HepG2 (cell line): ENCODE measurements around the gene SPDYE4.
"Not testable (repeated sequence)": the region's sequence is repeated elsewhere in the genome, so short reads cannot be mapped to it uniquely, and the experiment has no call there.

Source experiments
- CTCF ChIP-seq: sonication (generic); formaldehyde crosslinking; IDR thresholded peaks from 2 replicates; pipeline ENCODE4 v1.5.0; 2020; ENCODE audit warnings: mild to moderate bottlenecking, missing genetic modification reagents, moderate library complexity
- EP300 ChIP-seq, 3 experiments: sonication (generic) in 1 of 3; formaldehyde crosslinking in 1 of 3; IDR thresholded peaks; 2 replicates each; pipeline versions ENCODE4 v1.5.1 to v1.6.1; 2011 to 2020; ENCODE audit warnings: low read depth in 2 of 3, low read length in 2 of 3, borderline replicate concordance in 1 of 3, improper control_type of control experiment in 1 of 3, mild to moderate bottlenecking in 1 of 3, missing genetic modification reagents in 1 of 3, moderate library complexity in 1 of 3
- HBP1 ChIP-seq: IDR thresholded peaks from 2 replicates; pipeline ENCODE4 v1.6.1; 2016; ENCODE audit warnings: low read depth, control low read depth
- PBX3 ChIP-seq: sonication (generic); formaldehyde crosslinking; IDR thresholded peaks from 2 replicates; pipeline ENCODE4 v1.8.1; 2023; ENCODE audit warnings: missing genetic modification reagents, inconsistent platforms, borderline replicate concordance
- PLRG1 ChIP-seq: fragments of 450-650 bp; conservative IDR thresholded peaks from 2 replicates; pipeline ENCODE4 v1.6.1; 2016
- ZBTB39 ChIP-seq: sonication (generic); formaldehyde crosslinking; IDR thresholded peaks from 2 replicates; pipeline ENCODE4 v1.5.0; 2020; ENCODE audit warnings: missing genetic modification reagents
- ZNF224 ChIP-seq: sonication (generic); formaldehyde crosslinking; IDR thresholded peaks from 2 replicates; pipeline ENCODE4 v1.5.0; 2020; ENCODE audit warnings: mild to moderate bottlenecking, missing genetic modification reagents
- ZNF766 ChIP-seq: sonication (generic); formaldehyde crosslinking; IDR thresholded peaks from 2 replicates; pipeline ENCODE4 v1.5.0; 2020; ENCODE audit warnings: missing genetic modification reagents, borderline replicate concordance

GRCh38 chr17:8805396-8805795, 47.0 kb upstream of the SPDYE4 start:
- TF ChIP-seq ZBTB39; HBP1 (CRISPR knock-in tag); ZNF766 (CRISPR knock-in tag); PBX3 (CRISPR knock-in tag); ZNF224 (CRISPR knock-in tag); PLRG1; CTCF (CRISPR knock-in tag); EP300 (IDR thresholded peaks at IDR 0.05; ENCODE audit: low read depth in 2 of 2, low read length in 2 of 2); EP300 (CRISPR knock-in tag; IDR thresholded peaks at IDR 0.05; ENCODE audit: borderline replicate concordance): not testable (repeated sequence)
